SU-DHL-6 (cell line): Measurements from ENCODE around the gene DTHD1.

Experiments used
- CTCF ChIP-seq: fragments of 200-600 bp; sonication (generic); IDR thresholded peaks from one replicate; pipeline ENCODE4 v1.5.1; 2017; ENCODE audit warnings: antibody characterized with exemption, mild to moderate bottlenecking, low read length, moderate library complexity; ENCODE audit not compliant: insufficient read depth, poor library complexity, severe bottlenecking
- EZH2phosphoT487 ChIP-seq: fragments of 200-600 bp; sonication (generic), shearing (Covaris generic); conservative IDR thresholded peaks from 2 replicates; pipeline ENCODE4 v1.6.1; 2018; ENCODE audit warnings: mild to moderate bottlenecking, antibody characterized with exemption, low read length, moderate library complexity, mixed read lengths

DNA sequence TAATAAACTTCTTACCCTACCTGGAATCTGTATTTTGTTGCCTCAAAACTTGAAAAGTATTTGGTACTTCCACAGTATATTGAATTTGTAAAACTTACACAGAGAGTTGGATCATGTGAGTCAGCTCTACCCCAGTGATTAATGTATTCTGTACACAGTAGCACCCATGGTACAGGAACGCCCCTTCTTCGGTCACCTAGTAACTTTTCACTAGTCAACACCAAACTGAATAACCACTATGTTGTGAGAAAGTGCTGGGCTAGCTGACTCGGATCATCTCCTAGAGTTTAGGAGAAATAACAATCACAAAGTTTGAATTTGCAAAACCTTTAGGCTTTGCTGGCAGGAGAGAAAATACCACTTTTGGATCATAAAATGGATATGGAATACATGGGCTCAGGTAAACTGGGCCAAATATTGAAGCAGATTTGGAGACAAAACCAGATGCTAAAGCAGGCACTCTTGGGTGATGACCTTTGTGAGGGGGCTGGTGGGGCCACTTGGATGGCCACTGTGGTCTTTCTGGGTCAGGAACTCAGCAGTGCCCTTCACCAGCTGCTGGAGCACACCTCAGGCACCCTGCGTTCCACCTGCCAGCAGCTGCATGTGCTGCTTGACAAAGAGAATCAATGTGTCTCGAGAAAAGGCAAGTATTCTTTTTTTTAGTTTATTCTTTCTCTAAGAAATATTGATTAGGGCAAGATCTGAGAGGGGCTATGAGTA lies at the start of gene DTHD1:
- TF ChIP-seq CTCF (no peak), EZH2phosphoT487 (no peak)
